Lower lobe of right lung (tissue), 2 donors: Measurements from ENCODE around the gene CACNA1C. TPM values are rescaled to one million over a fixed set of nuclear protein-coding genes. Genes with fewer than 3 reads are reported as not detected.

Experiments
- ATAC-seq, 2 donors: fragments of 200-7000 bp; cut with Tn5 transposase; one replicate each; pipeline ENCODE4 v1.9.1; 2020 to 2022; ENCODE audit warnings: mild to moderate bottlenecking in 2 of 2, moderate library complexity in 2 of 2
- DNase-seq: peaks from one replicate; pipeline ENCODE4 v3.0.0-alpha.2; 2020
- H3K27ac ChIP-seq: fragments of 200-600 bp; one replicate; pipeline ENCODE4 v1.8.0; 2022
- H3K27me3 ChIP-seq: fragments of 200-600 bp; one replicate; pipeline ENCODE4 v1.8.0; 2022; ENCODE audit warnings: low read depth
- H3K36me3 ChIP-seq: fragments of 200-600 bp; one replicate; pipeline ENCODE4 v1.8.0; 2022; ENCODE audit warnings: mild to moderate bottlenecking
- H3K4me1 ChIP-seq: fragments of 200-600 bp; one replicate; pipeline ENCODE4 v1.8.0; 2022
- H3K4me3 ChIP-seq: fragments of 200-600 bp; one replicate; pipeline ENCODE4 v1.8.0; 2022; ENCODE audit warnings: mild to moderate bottlenecking
- H3K9me3 ChIP-seq: fragments of 200-600 bp; one replicate; pipeline ENCODE4 v1.8.0; 2022
- intact Hi-C: fragments of 100-400 bp; cut with DNase I; formaldehyde crosslinking; loops from one replicate; pipeline ENCODE4 v1.11.0; 2022
- total RNA-seq: library from RNA; stranded (reverse); fragmentation: NEBNext Ultra II Directional; extraction: Animal tissue kit (Norgen Biotek cat#: 25700); gene quantifications from one replicate; pipeline ENCODE4 v1.2.1, GENCODE V29; 2021
- TF ChIP-seq, protein P1 (sequence below): fragments of 200-600 bp; IDR thresholded peaks from one replicate; pipeline ENCODE4 v1.8.0; 2022; ENCODE audit warnings: antibody characterized with exemption, mild to moderate bottlenecking
- donor health status: DM: no; HTN: yes; CAD: no; lungs with severe emphysema.

The CACNA1C gene
- total RNA-seq, 1 donor from 2014 or later = 8.4 TPM

DNA sequence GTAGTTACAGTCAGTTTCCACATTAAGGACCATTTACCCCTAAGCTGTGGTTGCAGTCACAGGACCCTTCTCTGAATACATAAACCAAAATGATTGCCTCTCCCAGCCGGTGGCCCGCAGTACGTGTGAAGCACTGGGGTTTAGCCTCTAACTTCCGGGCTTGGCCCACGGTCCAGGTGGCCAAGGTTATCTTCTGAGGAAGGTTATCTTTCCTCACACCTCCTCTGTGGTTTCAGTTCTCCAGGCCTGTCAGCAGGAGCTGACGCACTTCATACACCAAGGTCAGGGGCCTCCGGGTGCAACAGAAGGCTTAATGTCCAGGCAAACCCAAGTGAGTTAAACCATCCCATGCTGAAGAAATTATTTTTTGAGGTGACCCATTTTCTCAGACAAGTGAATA, 451.0 kb downstream of the CACNA1C start:
- H3K4me1 ChIP-seq = peaks cover 16% of the 10 kb centered on the region
- TF ChIP-seq, protein P1, sequence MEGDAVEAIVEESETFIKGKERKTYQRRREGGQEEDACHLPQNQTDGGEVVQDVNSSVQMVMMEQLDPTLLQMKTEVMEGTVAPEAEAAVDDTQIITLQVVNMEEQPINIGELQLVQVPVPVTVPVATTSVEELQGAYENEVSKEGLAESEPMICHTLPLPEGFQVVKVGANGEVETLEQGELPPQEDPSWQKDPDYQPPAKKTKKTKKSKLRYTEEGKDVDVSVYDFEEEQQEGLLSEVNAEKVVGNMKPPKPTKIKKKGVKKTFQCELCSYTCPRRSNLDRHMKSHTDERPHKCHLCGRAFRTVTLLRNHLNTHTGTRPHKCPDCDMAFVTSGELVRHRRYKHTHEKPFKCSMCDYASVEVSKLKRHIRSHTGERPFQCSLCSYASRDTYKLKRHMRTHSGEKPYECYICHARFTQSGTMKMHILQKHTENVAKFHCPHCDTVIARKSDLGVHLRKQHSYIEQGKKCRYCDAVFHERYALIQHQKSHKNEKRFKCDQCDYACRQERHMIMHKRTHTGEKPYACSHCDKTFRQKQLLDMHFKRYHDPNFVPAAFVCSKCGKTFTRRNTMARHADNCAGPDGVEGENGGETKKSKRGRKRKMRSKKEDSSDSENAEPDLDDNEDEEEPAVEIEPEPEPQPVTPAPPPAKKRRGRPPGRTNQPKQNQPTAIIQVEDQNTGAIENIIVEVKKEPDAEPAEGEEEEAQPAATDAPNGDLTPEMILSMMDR = no peak
- intact Hi-C loops = no loop called here
- ATAC-seq = no peak
- no peak for DNase-seq
- no peaks in the 10 kb centered on the region for H3K36me3 ChIP-seq
- H3K9me3 ChIP-seq = no peaks in the 10 kb centered on the region
- H3K4me3 ChIP-seq = no peak overlapping the region
- H3K27me3 ChIP-seq = no peaks in the 10 kb centered on the region
- no peak overlapping the region for H3K27ac ChIP-seq

- TF ChIP-seq, protein P1 = no peak
- no peaks in the 10 kb centered on the region for H3K27me3 ChIP-seq
- H3K27ac ChIP-seq = no peak overlapping the region
- H3K4me3 ChIP-seq = no peak overlapping the region
- DNase-seq = no peak
- no peaks in the 10 kb centered on the region for H3K36me3 ChIP-seq
- no peak for ATAC-seq
- intact Hi-C loops = no loop called here
- peaks cover 16% of the 10 kb centered on the region for H3K4me1 ChIP-seq
- H3K9me3 ChIP-seq = no peaks in the 10 kb centered on the region
These were observed 451.8 kb downstream of the CACNA1C start for GRCh38 chr12:2504577-2504976.

GRCh38 chr12:2507814-2508213, 455.0 kb downstream of the CACNA1C start:
- ATAC-seq = no peak
- Histone ChIP-seq H3K27me3 (no peaks in the 10 kb centered on the region), H3K9me3 (no peaks in the 10 kb centered on the region), H3K27ac (no peak overlapping the region), H3K4me3 (no peak overlapping the region), H3K36me3 (no peaks in the 10 kb centered on the region), H3K4me1 (no peaks in the 10 kb centered on the region)
- intact Hi-C loops = no loop called here
- no peak for DNase-seq
- TF ChIP-seq, protein P1 = no peak

GRCh38 chr12:2509137-2509536, 456.4 kb downstream of the CACNA1C start:
- H3K4me3 ChIP-seq = no peak overlapping the region
- intact Hi-C loops = no loop called here
- no peaks in the 10 kb centered on the region for H3K36me3 ChIP-seq
- ATAC-seq = no peak
- no peaks in the 10 kb centered on the region for H3K4me1 ChIP-seq
- no peak overlapping the region for H3K27ac ChIP-seq
- H3K27me3 ChIP-seq = no peaks in the 10 kb centered on the region
- no peak for DNase-seq
- TF ChIP-seq, protein P1 = no peak
- H3K9me3 ChIP-seq = no peaks in the 10 kb centered on the region

DNA sequence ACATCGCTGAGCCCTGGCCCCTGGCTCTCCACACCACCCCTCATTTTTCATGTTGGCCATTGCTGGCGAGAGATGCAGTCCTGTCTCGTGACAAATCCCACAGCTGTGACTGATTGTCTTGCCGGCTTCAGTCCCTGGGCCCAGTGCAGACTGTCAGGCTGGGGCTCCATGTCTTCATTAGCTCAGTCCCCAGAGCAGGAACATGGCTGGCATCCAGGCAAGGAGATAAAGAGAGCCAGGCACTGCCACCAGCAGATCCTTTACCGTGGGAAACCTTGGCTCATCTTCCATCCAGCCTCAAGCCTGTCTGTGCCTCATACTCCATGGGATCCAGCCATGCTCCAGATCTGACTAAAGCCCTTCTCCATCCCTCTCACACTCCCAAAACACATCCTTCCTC, 457.3 kb downstream of the CACNA1C start:
- no peaks in the 10 kb centered on the region for H3K9me3 ChIP-seq
- DNase-seq = no peak
- intact Hi-C loops = no loop called here
- no peak overlapping the region for H3K4me3 ChIP-seq
- H3K4me1 ChIP-seq = no peaks in the 10 kb centered on the region
- ATAC-seq = no peak
- H3K27me3 ChIP-seq = no peaks in the 10 kb centered on the region
- TF ChIP-seq, protein P1 = no peak
- H3K27ac ChIP-seq = no peak overlapping the region
- no peaks in the 10 kb centered on the region for H3K36me3 ChIP-seq
